AG20443 (cell line): Measurements from ENCODE around the gene PDRG1.

Source experiments
- DNase-seq: peaks from one replicate; pipeline ENCODE4 v3.0.0; 2012; ENCODE audit warnings: low spot score, mixed read lengths

Gene PDRG1

GRCh38 chr20:31951530-31952453 lies at the start of gene PDRG1:
Gene PDRG1, minus strand, starts transcription at chr20:31952046. Its CDS starts 85 bp downstream, at chr20:31951961.
- peak; percentile 99 for DNase-seq

GRCh38 chr20:31998246-31998645 lies 46.4 kb upstream of the PDRG1 start:
- DNase-seq = no peak

- no peak for DNase-seq
Observed at GRCh38 chr20:31996996-31997395, 45.1 kb upstream of the PDRG1 start.

DNA sequence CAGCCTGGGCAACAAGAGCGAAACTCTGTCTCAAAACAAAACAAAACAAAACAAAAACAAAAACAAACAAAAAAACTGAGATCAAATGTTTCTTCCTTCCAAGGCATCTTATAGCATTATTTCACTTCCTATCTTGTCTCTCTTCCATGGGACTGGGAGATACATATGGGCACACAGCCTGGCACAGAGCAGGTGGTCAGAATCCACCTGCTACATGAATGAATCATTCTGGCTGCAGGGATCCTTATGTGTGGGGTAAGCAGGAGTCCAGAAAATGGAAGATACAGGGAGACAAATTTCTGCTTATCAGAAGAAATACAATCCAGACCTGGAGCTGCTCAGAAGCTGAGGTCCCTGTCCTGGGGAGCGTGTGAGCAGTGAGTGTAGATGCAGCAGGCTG lies 40.2 kb upstream of the PDRG1 start:
- DNase-seq = no peak

- DNase-seq = no peak
Observed at GRCh38 chr20:31991339-31991705, 39.5 kb upstream of the PDRG1 start.

DNA sequence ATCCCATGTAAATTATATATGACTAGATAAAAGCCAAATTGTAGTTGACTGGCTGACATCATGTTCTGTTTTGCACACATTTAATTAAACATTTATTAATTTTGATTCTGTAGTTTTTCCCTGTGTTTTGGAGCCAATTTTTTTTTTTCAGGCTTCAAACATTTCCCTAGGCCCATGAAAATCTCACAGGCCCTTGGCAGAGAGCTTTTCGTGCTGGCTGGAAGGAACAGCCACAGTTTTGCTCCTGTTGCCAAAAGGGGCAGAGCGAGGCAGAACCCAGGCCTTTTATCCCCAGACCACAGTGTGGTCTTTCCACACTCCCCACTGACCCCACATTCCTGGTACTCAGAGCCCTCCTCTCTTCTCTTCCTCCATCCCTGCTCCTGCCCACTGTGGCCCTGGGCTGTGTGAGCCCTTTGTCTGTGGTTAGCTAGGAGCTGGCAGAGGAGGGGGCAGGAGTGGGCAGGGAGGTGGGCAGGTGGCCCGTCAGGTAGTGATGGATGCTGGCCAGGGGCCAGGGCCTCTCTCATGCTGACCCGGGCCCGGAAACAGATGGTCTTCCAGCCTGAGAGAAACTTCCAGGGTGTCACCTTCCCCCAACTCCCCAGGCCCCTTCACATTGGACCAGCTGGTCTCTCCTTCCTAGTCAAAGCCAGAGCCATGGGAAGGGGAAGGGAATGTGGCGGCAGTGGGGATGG lies 38.9 kb upstream of the PDRG1 start:
- no peak for DNase-seq

GRCh38 chr20:31989030-31989645 lies 37.3 kb upstream of the PDRG1 start:
- DNase-seq = no peak

DNA sequence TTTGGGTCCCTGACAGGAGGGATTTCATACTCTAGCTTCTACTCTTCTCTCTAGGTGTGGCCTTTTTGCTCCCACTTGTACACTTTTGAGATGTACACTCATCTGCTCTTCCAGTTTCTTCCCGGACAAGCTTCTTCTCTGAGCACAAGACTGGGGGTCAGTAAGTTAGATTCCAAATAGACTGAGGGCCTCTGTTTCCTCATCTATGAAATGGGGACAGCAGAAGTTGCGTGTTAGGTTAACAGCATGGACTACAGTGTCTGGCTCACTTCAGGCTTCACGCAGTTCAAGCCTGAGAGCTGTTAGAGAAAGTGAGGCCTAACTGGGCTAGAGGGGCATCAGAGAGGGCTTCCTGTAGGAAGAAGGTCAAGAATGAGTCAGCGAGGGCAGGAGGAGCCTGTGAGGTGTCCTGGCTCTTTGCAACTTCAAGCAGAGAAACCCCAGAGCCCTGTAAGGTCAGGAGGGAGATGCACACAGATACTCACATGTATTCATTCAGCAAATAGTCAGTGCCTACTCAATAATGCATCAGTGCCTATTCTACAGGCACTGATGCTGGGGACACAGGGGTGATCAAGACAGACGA lies 36.7 kb upstream of the PDRG1 start:
- no peak for DNase-seq

GRCh38 chr20:31987744-31988143 lies 35.9 kb upstream of the PDRG1 start:
- DNase-seq = peak; percentile 32

GRCh38 chr20:31984981-31985471 lies 33.2 kb upstream of the PDRG1 start:
- DNase-seq = no peak

DNA sequence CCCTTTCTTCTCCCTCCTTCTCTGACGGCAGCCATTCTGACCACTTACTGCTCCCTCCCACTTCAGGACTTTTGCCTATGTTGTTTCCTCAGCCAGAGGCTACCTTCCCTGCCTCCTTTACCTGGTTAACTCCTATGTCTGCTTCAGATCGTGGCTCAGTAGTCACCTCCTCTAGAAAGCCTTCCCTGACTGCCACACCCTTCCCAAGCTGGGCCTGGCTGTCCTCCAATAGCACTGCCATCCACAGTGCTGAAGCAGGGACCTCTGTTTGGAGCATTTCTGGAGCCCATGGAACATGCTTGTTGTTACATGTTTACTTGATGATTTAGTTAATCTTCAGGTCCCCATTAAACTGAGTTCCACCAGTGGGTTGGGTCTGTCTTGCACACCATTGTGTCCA lies 29.9 kb upstream of the PDRG1 start:
- no peak for DNase-seq

DNA sequence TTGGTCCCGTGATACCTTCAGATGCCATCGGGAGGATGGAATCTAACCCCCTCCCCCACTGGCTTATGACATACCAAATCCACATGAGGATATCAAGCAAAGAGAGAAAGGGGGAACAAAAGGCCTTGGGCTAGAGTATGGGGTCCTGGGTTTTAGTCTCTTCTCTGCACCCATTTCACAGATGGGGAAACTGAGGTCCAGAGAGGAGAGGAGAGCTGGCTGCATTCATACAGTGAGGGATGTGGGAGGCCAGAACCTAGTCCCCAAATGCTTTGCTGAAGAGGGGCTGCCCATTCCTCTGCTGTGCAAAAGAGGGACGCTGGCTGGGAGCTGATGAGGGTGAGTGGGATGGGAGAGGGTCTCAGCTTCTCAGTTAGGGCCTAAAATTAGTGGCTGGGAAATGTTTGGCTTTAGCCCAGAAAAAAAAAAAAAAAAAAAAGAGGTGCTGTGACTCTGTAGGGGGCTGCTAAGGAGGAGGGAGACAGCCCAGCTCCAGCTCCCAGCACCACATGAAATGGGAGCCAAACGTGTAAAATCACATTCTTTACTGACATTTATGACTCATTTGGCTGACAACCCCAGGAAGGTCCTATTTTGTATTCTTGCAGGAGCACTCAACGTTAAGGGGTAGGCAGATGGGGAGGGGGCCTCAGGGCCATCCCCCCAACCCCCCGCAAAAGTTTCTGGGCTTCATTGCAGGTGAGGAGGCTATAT lies 28.0 kb upstream of the PDRG1 start:
- no peak for DNase-seq

DNA sequence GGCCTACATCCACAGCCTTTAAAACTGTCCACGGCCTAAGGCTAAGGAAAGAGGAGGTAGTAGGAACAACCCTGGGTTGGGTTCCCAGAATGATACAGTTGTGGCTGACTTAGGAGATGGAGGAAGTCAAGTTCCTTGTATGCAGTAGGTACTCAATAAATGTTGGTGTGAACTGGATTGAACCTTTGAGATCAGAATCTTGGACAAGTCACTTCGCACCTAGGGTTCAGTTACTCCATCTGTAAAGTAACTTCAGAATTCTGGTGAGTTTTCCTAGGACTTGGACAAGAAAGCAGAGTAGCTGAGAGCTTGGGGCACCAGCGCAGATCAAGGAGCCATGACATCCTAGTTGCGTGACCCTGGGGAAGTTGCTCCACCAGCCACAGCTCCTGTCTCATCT lies 25.2 kb upstream of the PDRG1 start:
- DNase-seq = no peak

- DNase-seq = no peak
Observed at GRCh38 chr20:31975874-31976273, 24.0 kb upstream of the PDRG1 start.

GRCh38 chr20:31974951-31975487 lies 23.2 kb upstream of the PDRG1 start:
- no peak for DNase-seq

DNA sequence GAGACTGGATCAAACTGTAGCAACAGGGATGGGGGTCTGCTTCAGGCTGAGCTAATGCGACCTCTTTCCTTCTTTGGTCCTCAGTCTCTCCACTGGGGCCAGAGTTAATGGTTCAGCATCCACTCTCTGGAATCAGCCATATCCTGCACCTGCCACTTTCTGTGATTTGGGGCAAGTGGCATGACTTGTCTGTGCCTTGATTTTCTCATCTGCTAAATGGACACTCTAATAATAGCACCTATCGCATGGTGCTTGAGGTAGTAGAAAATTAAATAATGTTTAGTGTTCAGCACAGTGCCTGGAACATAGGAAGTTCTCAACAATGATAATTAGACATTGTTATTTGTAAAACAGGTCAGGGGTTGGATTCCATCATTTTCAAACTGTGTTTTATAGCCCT lies 22.4 kb upstream of the PDRG1 start:
- DNase-seq = no peak

- no peak for DNase-seq
Observed at GRCh38 chr20:31972471-31973021, 20.7 kb upstream of the PDRG1 start.

DNA sequence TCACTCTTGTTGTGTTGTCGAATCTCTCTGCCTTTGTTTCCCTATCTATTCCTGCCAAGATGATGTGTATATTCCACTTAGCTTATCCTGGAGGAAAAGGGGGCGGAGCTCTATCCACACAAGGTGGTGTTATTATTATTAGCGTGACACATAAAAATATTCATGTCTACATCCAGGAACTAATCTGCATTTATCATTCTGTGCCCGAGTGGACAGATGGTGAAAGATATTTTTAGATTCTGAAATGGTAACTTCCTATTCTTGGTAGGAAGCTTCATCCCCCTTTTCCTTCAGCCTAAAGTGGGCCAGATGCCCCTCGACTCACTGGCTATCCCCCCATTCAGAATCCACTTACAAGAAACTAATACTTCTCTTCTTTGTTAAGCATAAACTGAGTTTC lies 18.1 kb upstream of the PDRG1 start:
- DNase-seq = no peak

DNA sequence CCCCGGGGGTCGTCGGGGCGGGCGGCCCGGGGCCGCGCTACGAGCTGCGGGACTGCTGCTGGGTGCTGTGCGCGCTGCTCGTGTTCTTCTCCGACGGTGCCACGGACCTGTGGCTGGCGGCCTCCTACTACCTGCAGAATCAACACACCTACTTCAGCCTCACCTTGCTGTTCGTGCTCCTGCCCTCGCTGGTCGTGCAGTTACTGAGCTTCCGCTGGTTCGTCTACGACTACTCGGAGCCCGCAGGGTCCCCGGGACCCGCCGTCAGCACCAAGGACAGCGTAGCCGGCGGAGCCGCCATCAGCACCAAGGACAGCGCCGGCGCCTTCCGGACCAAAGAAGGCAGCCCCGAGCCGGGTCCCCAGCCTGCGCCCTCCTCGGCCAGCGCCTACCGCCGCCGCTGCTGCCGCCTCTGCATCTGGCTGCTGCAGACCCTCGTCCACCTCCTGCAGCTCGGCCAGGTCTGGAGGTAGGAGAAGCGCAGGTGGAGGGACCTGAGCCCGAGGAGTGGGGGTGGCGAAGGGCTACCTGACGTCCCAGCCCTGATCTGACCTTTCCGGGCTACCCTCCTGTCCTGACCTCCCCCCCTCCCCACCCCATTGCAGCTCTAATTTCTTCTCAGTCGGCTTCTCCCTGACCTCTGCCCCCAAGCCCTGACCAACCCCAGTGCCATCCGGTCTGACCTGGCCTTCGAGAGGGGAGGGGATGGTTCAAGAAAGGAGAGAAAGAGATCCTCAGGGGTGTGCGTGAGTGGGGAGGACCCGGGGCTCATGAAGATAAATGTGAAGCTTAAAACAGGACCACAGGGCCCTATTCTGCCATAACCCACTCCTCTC lies 16.7 kb upstream of the PDRG1 start:
- peak; percentile 95 for DNase-seq

GRCh38 chr20:31967830-31968249 lies 16.0 kb upstream of the PDRG1 start, which contains the start of gene XKR7:
Gene XKR7, plus strand, starts transcription at chr20:31968151. Its CDS starts 25 bp downstream, at chr20:31968176.
- DNase-seq = no peak
